Stimulated activated CD4-positive, alpha-beta T cell treated with anti-CD3 and anti-CD28 coated beads, Interleukin-2, amount 100 ng/mL, for 4 hours (primary cell): Measurements from ENCODE around the gene CYLD.

Experiments
- DNase-seq: peaks from one replicate; pipeline ENCODE4 v3.0.0-alpha.2; 2020; ENCODE audit warnings: low read depth

CYLD gene

GRCh38 chr16:50711862-50712559, 29.9 kb upstream of the CYLD start:
- no peak for DNase-seq

- DNase-seq = no peak
Observed at GRCh38 chr16:50712560-50712898, 29.4 kb upstream of the CYLD start.

DNA sequence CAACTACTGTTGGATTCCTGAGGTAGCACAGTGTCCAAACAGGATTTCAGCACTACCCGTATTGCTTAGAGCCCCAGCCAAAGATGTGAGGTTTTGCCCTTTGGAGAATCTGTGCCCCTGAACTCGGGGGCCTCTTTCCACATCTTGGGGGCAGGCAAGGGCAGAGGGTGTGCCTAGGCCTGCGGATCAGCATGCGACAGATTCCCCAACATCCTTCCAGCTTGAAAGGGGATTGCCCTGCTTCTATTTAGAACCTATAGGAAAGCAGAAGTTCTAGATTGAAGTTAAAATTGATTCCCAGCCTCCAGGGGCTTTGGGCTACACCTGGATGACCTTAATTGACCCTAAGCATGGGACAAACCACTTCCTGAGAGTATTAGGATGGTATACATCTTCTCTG, 28.9 kb upstream of the CYLD start:
- DNase-seq = no peak

DNA sequence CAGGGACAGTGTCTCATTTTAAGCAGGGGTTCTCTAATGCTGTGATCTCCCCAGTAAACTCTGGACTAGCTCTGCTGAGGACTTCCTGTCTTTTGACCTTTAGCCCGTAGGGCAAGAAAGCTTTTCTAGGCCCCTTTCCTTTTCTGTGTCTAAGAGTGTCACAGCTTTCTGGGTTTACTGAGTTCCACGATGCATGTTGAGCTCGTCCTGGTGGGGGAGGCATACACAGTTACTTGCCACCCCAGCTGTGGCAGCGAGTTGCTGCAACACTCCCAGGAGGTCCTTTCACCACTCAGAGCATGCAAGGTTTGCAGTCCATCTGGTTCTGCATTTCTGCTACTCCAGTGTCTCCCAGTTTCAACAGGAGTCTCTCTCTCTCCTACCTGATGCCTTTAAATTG, 24.8 kb upstream of the CYLD start:
- DNase-seq = no peak

DNA sequence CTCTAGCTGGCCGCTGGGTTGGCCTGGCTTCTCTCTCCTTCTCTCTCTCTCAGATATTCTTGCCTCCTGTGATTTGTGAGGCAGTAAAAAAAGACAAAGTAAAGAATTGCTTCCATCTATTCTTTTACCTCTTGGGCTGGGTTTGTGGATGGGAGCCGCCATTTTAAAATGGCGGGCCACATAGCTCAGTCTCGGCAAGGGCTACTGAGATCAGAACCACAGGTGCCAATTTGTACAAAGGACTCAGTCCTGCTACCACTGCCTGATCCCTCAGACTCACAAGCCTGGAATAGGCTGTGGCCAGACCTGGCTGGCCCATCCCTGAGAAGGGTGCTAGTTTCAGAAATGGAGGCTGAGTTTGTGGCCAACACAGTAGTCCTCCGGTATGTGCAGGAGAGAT, 24.4 kb upstream of the CYLD start:
- no peak for DNase-seq

- DNase-seq = no peak
Observed at GRCh38 chr16:50718061-50718760, 23.7 kb upstream of the CYLD start.

- no peak for DNase-seq
Observed at GRCh38 chr16:50718761-50719400, 23.0 kb upstream of the CYLD start.

- DNase-seq = no peak
Observed at GRCh38 chr16:50719401-50720337, 22.2 kb upstream of the CYLD start.

GRCh38 chr16:50721549-50722404, 20.1 kb upstream of the CYLD start:
- no peak for DNase-seq

- no peak for DNase-seq
Observed at GRCh38 chr16:50722405-50722737, 19.5 kb upstream of the CYLD start.

DNA sequence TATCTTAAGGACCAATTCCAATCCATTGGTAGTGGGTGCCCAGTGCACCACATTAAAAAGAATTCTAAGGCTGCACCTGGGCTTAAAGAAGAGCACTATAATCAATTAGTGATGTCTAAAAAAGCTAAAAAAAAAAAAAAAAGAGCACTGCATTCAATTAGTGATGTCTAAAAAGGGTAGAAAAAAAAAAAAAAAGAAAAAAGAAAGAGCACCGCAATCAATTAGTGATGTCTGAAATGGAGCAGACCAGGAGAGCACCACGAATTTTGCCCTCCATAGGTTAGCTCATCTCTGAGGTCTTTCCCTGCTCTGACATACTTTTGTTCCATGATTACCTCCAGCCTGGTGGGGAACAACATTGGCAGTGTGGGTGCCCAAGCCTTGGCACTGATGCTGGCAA, 18.9 kb upstream of the CYLD start:
- DNase-seq = no peak

DNA sequence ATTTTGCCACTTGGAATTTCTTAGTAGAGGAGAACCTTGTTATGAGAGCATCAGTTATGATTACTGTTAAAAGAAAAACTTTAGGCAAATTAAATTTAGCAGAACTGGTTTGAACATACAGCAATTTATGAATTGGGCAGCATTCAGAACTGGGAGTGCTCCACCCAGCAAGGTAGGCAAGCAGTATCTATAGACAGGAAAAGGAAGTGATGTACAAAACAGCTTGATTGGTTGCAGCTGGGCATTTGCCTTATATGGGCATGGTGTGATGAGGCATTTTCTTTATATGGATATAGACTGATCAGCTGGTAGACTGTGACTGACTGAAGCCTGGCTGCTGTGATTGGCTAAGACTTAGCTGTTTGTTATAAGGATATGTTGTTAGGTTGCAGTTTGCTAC, 17.6 kb upstream of the CYLD start:
- no peak for DNase-seq

- no peak for DNase-seq
Observed at GRCh38 chr16:50731130-50731988, 10.5 kb upstream of the CYLD start.

DNA sequence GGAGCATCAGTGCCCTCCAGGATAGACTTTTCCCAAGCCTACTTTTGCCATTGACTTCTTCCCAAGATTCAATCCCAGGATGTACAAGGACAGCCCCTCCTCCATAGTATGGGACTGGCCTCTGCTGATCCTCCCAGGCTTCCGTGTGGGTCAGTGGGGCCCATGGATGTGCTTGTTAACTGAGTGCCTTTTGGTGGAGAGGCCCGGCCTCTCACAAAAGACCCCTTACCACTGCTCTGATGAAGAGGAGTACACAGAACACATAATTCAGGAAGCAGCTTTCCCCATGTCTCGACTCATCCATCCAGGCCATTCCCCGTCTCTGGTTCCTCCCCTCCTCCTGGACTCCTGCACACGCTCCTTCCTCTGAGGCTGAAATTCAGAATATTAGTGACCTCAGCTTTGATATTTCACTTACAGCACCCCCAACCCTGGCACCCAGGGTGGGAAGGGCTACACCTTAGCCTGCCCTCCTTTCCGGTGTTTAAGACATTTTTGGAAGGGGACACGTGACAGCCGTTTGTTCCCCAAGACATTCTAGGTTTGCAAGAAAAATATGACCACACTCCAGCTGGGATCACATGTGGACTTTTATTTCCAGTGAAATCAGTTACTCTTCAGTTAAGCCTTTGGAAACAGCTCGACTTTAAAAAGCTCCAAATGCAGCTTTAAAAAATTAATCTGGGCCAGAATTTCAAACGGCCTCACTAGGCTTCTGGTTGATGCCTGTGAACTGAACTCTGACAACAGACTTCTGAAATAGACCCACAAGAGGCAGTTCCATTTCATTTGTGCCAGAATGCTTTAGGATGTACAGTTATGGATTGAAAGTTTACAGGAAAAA, 9.7 kb upstream of the CYLD start:
- no peak for DNase-seq

DNA sequence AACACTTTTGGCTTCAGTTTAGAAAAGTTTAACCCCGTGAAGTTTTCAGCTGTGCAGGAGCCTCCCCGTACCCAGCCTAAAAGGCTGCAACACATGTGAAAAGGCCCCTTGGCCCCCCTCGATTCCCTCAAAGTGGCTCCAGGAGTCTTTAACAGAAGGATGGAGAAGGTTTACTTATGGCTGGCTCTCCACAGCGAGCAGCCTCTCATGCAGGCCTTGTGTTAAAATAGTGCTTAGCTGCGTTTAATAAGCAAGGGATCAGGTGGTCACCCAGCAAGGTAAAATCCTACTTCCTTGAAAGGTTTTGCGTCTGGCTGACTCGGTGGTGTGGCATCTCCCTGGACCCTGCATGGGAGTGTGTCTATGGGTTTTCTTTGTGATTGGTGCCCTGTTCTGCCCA, 8.4 kb upstream of the CYLD start:
- no peak for DNase-seq

DNA sequence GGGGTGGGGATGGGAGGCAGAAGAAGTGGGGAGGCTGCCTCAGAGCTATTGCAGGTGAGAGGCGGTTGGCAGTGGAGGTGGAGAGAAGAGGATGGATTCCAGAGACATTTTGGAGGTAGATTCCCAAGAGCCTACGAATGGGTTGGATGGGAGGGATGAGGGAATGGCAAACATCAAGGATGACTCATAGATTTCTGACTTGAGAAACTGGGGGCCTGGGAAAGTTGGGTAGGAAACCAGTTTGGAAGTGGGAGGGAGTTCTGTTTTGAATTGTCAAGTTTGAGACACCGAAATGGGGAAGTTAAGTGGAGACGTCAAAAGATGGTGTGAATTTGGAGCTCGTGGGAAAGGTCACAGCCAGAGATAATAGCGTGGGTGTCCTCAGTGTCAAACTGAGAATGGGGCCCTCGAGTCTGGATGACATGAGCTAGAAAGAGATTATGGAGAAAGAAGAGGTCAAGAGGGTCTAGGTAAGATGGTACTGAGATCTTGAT, 6.2 kb upstream of the CYLD start:
- no peak for DNase-seq

DNA sequence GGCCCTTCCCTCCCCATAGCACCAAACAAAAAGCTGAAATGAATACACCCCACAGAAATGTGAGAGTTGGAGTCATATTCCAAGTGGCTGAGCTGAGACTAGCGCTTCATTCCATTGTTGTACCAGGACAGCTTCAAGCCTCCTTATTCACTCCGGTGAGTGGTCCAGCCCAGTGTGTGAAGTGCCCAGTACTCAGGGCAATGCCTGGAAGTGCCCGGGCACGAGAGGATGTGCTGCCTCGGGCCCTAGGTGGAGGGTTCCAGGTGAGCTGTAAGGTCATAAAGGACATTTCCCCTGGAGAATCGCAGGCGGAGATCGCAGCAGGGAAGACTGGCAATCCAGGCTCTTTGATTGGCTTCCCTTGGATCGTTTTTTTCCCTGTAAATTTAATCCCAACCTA, 5.4 kb upstream of the CYLD start:
- DNase-seq = no peak

DNA sequence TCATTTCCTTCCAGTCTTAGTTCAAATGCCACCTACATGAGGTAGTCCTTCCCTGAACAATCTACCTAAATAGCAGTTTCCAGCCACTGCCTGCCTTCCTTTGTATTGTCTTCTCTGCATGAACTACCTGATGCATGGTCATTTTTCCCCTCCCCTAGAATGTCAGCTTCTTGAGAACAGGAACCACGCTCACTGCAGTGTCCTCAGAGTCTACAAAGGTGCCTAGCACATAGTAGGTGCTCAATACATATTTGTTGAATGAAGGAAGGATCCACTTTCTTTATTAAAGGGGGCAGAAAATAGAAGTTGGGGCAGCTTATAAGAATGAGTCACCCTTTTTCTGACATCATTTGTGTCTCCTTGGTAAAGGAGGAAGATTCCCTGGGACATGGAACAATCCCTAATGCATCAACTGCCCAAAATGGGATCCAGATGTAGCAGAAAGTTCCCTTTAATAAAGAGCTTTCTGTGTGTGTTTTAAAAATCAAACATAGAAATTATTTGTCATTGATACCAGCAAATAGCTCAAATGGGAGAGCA, 4.4 kb upstream of the CYLD start:
- DNase-seq = no peak

- no peak for DNase-seq
Observed at GRCh38 chr16:50739031-50739430, 2.9 kb upstream of the CYLD start.
